HepG2 (cell line): ENCODE results near the gene TM9SF3.

Experiments
- AFF4 ChIP-seq: sonication (generic); formaldehyde crosslinking; IDR thresholded peaks from 2 replicates; pipeline ENCODE4 v1.4.0; 2020; ENCODE audit warnings: missing genetic modification reagents
- ATF6 ChIP-seq: sonication (generic); formaldehyde crosslinking; conservative IDR thresholded peaks from 2 replicates; pipeline ENCODE4 v1.4.0; 2020; ENCODE audit warnings: missing genetic modification reagents
- ERF ChIP-seq: IDR thresholded peaks from 2 replicates; pipeline ENCODE4 v1.6.1; 2018; ENCODE audit warnings: missing biosample characterization, missing genetic modification reagents
- GTF2F1 ChIP-seq: fragments of 150-350 bp; IDR thresholded peaks from 2 replicates; pipeline ENCODE4 v1.6.1; 2014; ENCODE audit warnings: low read length
- HES4 ChIP-seq: sonication (generic); formaldehyde crosslinking; IDR thresholded peaks from 2 replicates; pipeline ENCODE4 v1.9.0; 2021; ENCODE audit warnings: mild to moderate bottlenecking, missing genetic modification reagents, borderline replicate concordance
- HMG20A ChIP-seq: IDR thresholded peaks from 2 replicates; pipeline ENCODE4 v1.6.1; 2016; ENCODE audit warnings: borderline replicate concordance
- JUNB ChIP-seq: sonication (generic); formaldehyde crosslinking; IDR thresholded peaks from 2 replicates; pipeline ENCODE4 v1.8.0; 2022; ENCODE audit warnings: missing genetic modification reagents, mild to moderate bottlenecking, borderline replicate concordance
- KDM5A ChIP-seq: fragments of 200-600 bp; sonication (generic); IDR thresholded peaks from 2 replicates; pipeline ENCODE4 v1.7.0; 2018; ENCODE audit warnings: antibody characterized with exemption, mild to moderate bottlenecking, low read length, borderline replicate concordance
- NR3C1 ChIP-seq: sonication (generic); formaldehyde crosslinking; IDR thresholded peaks from 2 replicates; pipeline ENCODE4 v1.4.0; 2020; ENCODE audit warnings: missing genetic modification reagents
- POLR2A ChIP-seq, 2 experiments: IDR thresholded peaks; 2 replicates each; pipeline ENCODE4 v1.6.1; 2011; ENCODE audit warnings: low read depth in 2 of 2, low read length in 2 of 2, mild to moderate bottlenecking in 1 of 2, moderate library complexity in 1 of 2; ENCODE audit not compliant: insufficient read depth in 1 of 2
- ZNF10 ChIP-seq: sonication (generic); formaldehyde crosslinking; IDR thresholded peaks from 2 replicates; pipeline ENCODE4 v1.4.0; 2020; ENCODE audit warnings: mild to moderate bottlenecking, low read depth, missing genetic modification reagents, borderline replicate concordance
- ZNF121 ChIP-seq: sonication (generic); formaldehyde crosslinking; IDR thresholded peaks from 2 replicates; pipeline ENCODE4 v1.5.0; 2020; ENCODE audit warnings: mild to moderate bottlenecking, missing genetic modification reagents
- ZNF572 ChIP-seq: sonication (generic); formaldehyde crosslinking; IDR thresholded peaks from 2 replicates; pipeline ENCODE4 v1.5.1; 2020; ENCODE audit warnings: mild to moderate bottlenecking, missing genetic modification reagents

GRCh38 chr10:96587264-96588059, 650 bp upstream of the TM9SF3 start:
- TF ChIP-seq ZNF572 (CRISPR knock-in tag) (no peak), KDM5A (no peak), AFF4 (CRISPR knock-in tag) (no peak), NR3C1 (no peak), POLR2A (IDR thresholded peaks at IDR 0.05; ENCODE audit: insufficient read depth in 1 of 2, low read depth in 2 of 2, low read length in 2 of 2) (peak in 1 of 2 experiments; percentile 62; a peak in 2 of 4 replicates), HES4 (CRISPR knock-in tag) (no peak), ZNF10 (CRISPR knock-in tag) (no peak), ZNF121 (CRISPR knock-in tag) (no peak), ATF6 (no peak), GTF2F1 (no peak), HMG20A (CRISPR knock-in tag) (no peak), ERF (no peak), JUNB (CRISPR knock-in tag) (no peak)
